ENCODE results near the gene FCHO2. TPM values are rescaled to one million over a fixed set of nuclear protein-coding genes. Genes with fewer than 3 reads are reported as not detected.

Gene FCHO2
- total RNA-seq, 1 experiment from 2014 or later: 2.5 TPM

DNA sequence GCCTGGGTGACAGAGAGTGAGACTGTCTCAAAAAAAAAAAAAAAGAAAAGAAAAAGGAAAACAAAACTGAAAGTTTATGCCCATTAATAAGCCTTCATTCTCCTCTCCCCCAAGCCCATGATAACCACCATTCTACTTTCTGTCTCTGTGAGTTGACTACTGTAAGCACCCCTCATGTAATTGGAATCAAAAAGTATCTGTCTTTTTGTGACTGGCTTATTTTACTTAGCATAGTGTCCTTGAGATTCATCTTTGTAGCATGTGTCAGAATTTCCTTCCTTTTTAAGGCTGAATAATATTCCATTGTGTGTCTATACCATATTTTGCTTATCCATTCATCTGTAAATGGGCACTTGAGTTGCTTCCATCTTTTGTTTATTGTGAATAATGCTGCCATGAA lies 150.5 kb downstream of the FCHO2 start:
- H3K27me3 ChIP-seq (replicated peaks; ENCODE audit: insufficient read depth, low read depth, low read length, poor library complexity): no peaks in the 10 kb centered on the region
- H3K4me3 ChIP-seq (ENCODE audit: low read depth, low read length, poor library complexity, severe bottlenecking): no peak overlapping the region
- DNase-seq (ENCODE audit: low spot score): no peak
- H3K9me3 ChIP-seq (ENCODE audit: low read depth, low read length, poor library complexity, severe bottlenecking): peaks cover 5% of the 10 kb centered on the region
- no peaks in the 10 kb centered on the region for H3K4me1 ChIP-seq (ENCODE audit: insufficient read depth, low read length, poor library complexity, severe bottlenecking)
- no TSS peak for BruUV-seq (replicated peaks)
- TF ChIP-seq, protein P1, sequence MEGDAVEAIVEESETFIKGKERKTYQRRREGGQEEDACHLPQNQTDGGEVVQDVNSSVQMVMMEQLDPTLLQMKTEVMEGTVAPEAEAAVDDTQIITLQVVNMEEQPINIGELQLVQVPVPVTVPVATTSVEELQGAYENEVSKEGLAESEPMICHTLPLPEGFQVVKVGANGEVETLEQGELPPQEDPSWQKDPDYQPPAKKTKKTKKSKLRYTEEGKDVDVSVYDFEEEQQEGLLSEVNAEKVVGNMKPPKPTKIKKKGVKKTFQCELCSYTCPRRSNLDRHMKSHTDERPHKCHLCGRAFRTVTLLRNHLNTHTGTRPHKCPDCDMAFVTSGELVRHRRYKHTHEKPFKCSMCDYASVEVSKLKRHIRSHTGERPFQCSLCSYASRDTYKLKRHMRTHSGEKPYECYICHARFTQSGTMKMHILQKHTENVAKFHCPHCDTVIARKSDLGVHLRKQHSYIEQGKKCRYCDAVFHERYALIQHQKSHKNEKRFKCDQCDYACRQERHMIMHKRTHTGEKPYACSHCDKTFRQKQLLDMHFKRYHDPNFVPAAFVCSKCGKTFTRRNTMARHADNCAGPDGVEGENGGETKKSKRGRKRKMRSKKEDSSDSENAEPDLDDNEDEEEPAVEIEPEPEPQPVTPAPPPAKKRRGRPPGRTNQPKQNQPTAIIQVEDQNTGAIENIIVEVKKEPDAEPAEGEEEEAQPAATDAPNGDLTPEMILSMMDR (conservative IDR thresholded peaks at IDR 0.05; ENCODE audit: low read depth, low read length): no peak
- H3K27ac ChIP-seq (ENCODE audit: low read depth, low read length, poor library complexity, severe bottlenecking): no peak overlapping the region
- CTCF ChIA-PET: no interaction called here
- no peaks in the 10 kb centered on the region for H3K36me3 ChIP-seq (ENCODE audit: insufficient read depth, low read length, poor library complexity, severe bottlenecking)
- POLR2A ChIA-PET (ENCODE audit: low non-redundant PET): no interaction called here
- intact Hi-C loops (cut with micrococcal nuclease; ENCODE audit: unreplicated experiment): no loop called here

DNA sequence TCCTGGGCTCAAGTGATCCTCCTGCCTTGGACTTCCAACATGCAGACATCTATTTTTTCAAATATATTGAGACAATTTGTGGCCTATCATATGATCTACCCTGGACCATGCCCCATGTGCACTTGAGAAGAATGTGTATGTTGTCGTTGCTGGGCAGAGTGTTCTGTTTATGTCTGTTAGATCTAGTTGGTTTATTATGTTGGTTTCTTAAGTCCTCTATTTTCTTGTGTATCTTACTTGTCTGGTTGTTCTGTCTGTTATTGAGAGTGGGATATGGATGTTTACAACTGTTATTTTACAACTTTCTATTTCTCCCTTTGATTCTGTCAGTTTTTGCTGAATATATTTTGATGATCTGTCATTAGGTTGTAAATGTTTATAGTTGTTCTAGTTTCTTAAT lies 154.3 kb downstream of the FCHO2 start:
- BruUV-seq (replicated peaks): no TSS peak
- Histone ChIP-seq H3K27ac (ENCODE audit: low read depth, low read length, poor library complexity, severe bottlenecking) (no peak overlapping the region), H3K4me1 (ENCODE audit: insufficient read depth, low read length, poor library complexity, severe bottlenecking) (peaks cover 3% of the 10 kb centered on the region), H3K36me3 (ENCODE audit: insufficient read depth, low read length, poor library complexity, severe bottlenecking) (no peaks in the 10 kb centered on the region), H3K9me3 (ENCODE audit: low read depth, low read length, poor library complexity, severe bottlenecking) (peaks cover 5% of the 10 kb centered on the region), H3K27me3 (replicated peaks; ENCODE audit: insufficient read depth, low read depth, low read length, poor library complexity) (no peaks in the 10 kb centered on the region), H3K4me3 (ENCODE audit: low read depth, low read length, poor library complexity, severe bottlenecking) (no peak overlapping the region)
- intact Hi-C loops (cut with micrococcal nuclease; ENCODE audit: unreplicated experiment): no loop called here
- ChIA-PET POLR2A (ENCODE audit: low non-redundant PET) (no interaction called here), CTCF (no interaction called here)
- no peak for DNase-seq (ENCODE audit: low spot score)
- no peak for TF ChIP-seq EZH2 (IDR thresholded peaks at IDR 0.05; ENCODE audit: borderline replicate concordance, low read depth, low read length, poor library complexity, severe bottlenecking)
- TF ChIP-seq, protein P1 (conservative IDR thresholded peaks at IDR 0.05; ENCODE audit: low read depth, low read length): no peak

GRCh38 chr5:73111536-73111935 lies 155.7 kb downstream of the FCHO2 start:
- POLR2A ChIA-PET (ENCODE audit: low non-redundant PET): no interaction called here
- TF ChIP-seq, protein P1 (conservative IDR thresholded peaks at IDR 0.05; ENCODE audit: low read depth, low read length): no peak
- TF ChIP-seq EZH2 (IDR thresholded peaks at IDR 0.05; ENCODE audit: borderline replicate concordance, low read depth, low read length, poor library complexity, severe bottlenecking): no peak
- H3K36me3 ChIP-seq (ENCODE audit: insufficient read depth, low read length, poor library complexity, severe bottlenecking): no peaks in the 10 kb centered on the region

More at GRCh38 chr5:73111536-73111935, 155.7 kb downstream of the FCHO2 start:
- BruUV-seq (replicated peaks): no TSS peak
- CTCF ChIA-PET: no interaction called here
- Histone ChIP-seq H3K27me3 (replicated peaks; ENCODE audit: insufficient read depth, low read depth, low read length, poor library complexity) (no peaks in the 10 kb centered on the region), H3K4me1 (ENCODE audit: insufficient read depth, low read length, poor library complexity, severe bottlenecking) (peaks cover 3% of the 10 kb centered on the region), H3K9me3 (ENCODE audit: low read depth, low read length, poor library complexity, severe bottlenecking) (peaks cover 5% of the 10 kb centered on the region), H3K4me3 (ENCODE audit: low read depth, low read length, poor library complexity, severe bottlenecking) (no peak overlapping the region), H3K27ac (ENCODE audit: low read depth, low read length, poor library complexity, severe bottlenecking) (no peak overlapping the region)
- no peak for DNase-seq (ENCODE audit: low spot score)
- intact Hi-C loops (cut with micrococcal nuclease; ENCODE audit: unreplicated experiment): no loop called here

Measured in A673 (cell line).